Measurements from ENCODE around the gene COP1. TPM values are rescaled to one million over a fixed set of nuclear protein-coding genes. Genes with fewer than 3 reads are reported as not detected.

Gene COP1
- total and polyA plus RNA-seq, 2 of the 8 experiments (the other 6 are each of a cell fraction or from before 2014, with no cell fraction given), result 26.2 to 44.9 TPM

GRCh38 chr1:176068901-176069300 lies 138.2 kb downstream of the COP1 start:
- Histone ChIP-seq H3K79me2 (ENCODE audit: control insufficient read depth in 1 of 2, insufficient read depth in 2 of 2, low read length in 2 of 2) (no peaks in the 10 kb centered on the region), H2BK15ac (ENCODE audit: low read length) (no peak overlapping the region), H2BK12ac (ENCODE audit: low read depth, low read length) (no peak overlapping the region), H3K79me1 (ENCODE audit: low read depth, low read length) (no peaks in the 10 kb centered on the region), H2AK5ac (ENCODE audit: low read depth, low read length) (no peak overlapping the region), H3K9ac (replicated peaks in 1 of 4; ENCODE audit: extremely low read depth in 1 of 4, low read depth in 3 of 4, low read length in 3 of 4) (no peak overlapping the region), H2AFZ (ENCODE audit: low read length) (no peak overlapping the region), H3K23me2 (ENCODE audit: low read depth, low read length) (no peaks in the 10 kb centered on the region), H3K4me2 (ENCODE audit: insufficient read depth in 1 of 2, low read depth in 2 of 2, low read length in 2 of 2) (no peak overlapping the region), H4K91ac (replicated peaks; ENCODE audit: insufficient read length, low read length) (no peak overlapping the region), H4K8ac (ENCODE audit: extremely low read depth, insufficient read depth, low read length) (no peak overlapping the region), H3K27ac (ENCODE audit: low read depth, low read length) (no peak overlapping the region), H3K56ac (replicated peaks; ENCODE audit: insufficient read length, low read depth, low read length) (no peak overlapping the region), H4K20me1 (replicated peaks in 1 of 2; ENCODE audit: control insufficient read depth in 1 of 2, insufficient read depth in 2 of 2, low read length in 2 of 2) (peaks cover 0 to 3% of the 10 kb centered on the region in 2 experiments), H3K23ac (ENCODE audit: insufficient read length) (no peak overlapping the region), H3K18ac (ENCODE audit: extremely low read depth, low read length) (no peak overlapping the region), H3K14ac (ENCODE audit: insufficient read length) (no peak overlapping the region), H3K36me3 (ENCODE audit: control insufficient read depth in 2 of 4, insufficient read depth in 4 of 4, low read length in 3 of 4) (no peaks in the 10 kb centered on the region), H3K27me3 (replicated peaks in 1 of 4; ENCODE audit: control insufficient read depth in 3 of 4, extremely low read depth in 1 of 4, insufficient read depth in 3 of 4, low read length in 3 of 4) (no peaks in the 10 kb centered on the region; a peak in 1 of 7 replicates), H3K4me3 (ENCODE audit: extremely low read depth in 1 of 4, insufficient read depth in 2 of 4, low read depth in 3 of 4, low read length in 4 of 4) (no peak overlapping the region), H3K9me3 (ENCODE audit: insufficient read depth in 2 of 2, low read depth in 1 of 2, low read length in 1 of 2) (no peaks in the 10 kb centered on the region), H3K4ac (replicated peaks; ENCODE audit: insufficient read length, low read depth, low read length) (no peak overlapping the region), H2BK120ac (replicated peaks; ENCODE audit: low read depth, low read length) (no peak overlapping the region), H2BK20ac (ENCODE audit: low read length) (no peak overlapping the region), H3K4me1 (replicated peaks in 1 of 4; ENCODE audit: control insufficient read depth in 3 of 4, insufficient read depth in 4 of 4, low read length in 3 of 4) (no peaks in the 10 kb centered on the region), H2BK5ac (ENCODE audit: low read depth, low read length) (no peak overlapping the region), H4K5ac (ENCODE audit: insufficient read length, low read depth, low read length) (no peak overlapping the region)
- DNase-seq (ENCODE audit: low read depth in 1 of 2, low spot score in 2 of 2) (no peak), FAIRE-seq (no peak)
- ChIA-PET POLR2A (ENCODE audit: partially characterized antibody) (no interaction called here), CTCF (ENCODE audit: partially characterized antibody) (no interaction called here)
- 79% methylated on average over 5 of the region's 5 CpGs; no CpG with 5 or more reads in 1 of the 2 experiments for WGBS, 2 experiments (ENCODE audit: extremely low coverage in 1 of 2, insufficient coverage in 1 of 2, insufficient read length in 1 of 2, insufficient replicate concordance in 2 of 2, low coverage in 1 of 2, low lambda C conversion rate in 2 of 2, missing lambda C conversion rate in 1 of 2)
- no peak for TF ChIP-seq ZNF274 (IDR thresholded peaks at IDR 0.05; ENCODE audit: borderline replicate concordance, extremely low read depth, low read length)
